Thyroid gland (tissue), 4 donors: ENCODE data around the gene LIMS1. TPM values are rescaled to one million over a fixed set of nuclear protein-coding genes. Genes with fewer than 3 reads are reported as not detected.
"Not testable (repeated sequence)": the region's sequence is repeated elsewhere in the genome, so short reads cannot be mapped to it uniquely, and the experiment has no call there.

Experiments
- DNase-seq, 2 donors: peaks; one replicate each; pipeline ENCODE4 v3.0.0-alpha.2; 2019
- H3K27ac ChIP-seq, 3 donors: fragments of 200-600 bp; sonication (generic); 1 replicate in 2 of 3; 2 replicates in 1 of 3; pipeline ENCODE4 v1.5.1; 2016 to 2019; ENCODE audit warnings: mild to moderate bottlenecking in 1 of 3, moderate library complexity in 1 of 3
- H3K27me3 ChIP-seq: fragments of 200-600 bp; sonication (generic); one replicate; pipeline ENCODE4 v1.5.1; 2019
- H3K36me3 ChIP-seq, 2 donors: fragments of 200-600 bp; sonication (generic); one replicate each; pipeline ENCODE4 v1.5.1; 2016 to 2019
- H3K4me1 ChIP-seq, 2 donors: fragments of 200-600 bp; sonication (generic); one replicate each; pipeline ENCODE4 v1.5.1; 2017 to 2019
- H3K4me3 ChIP-seq, 3 donors: fragments of 200-600 bp; sonication (generic); replicated peaks in 1 of 3; 1 replicate in 2 of 3; 2 replicates in 1 of 3; pipeline ENCODE4 v1.5.1; 2016; ENCODE audit warnings: mild to moderate bottlenecking in 1 of 3
- H3K9me3 ChIP-seq: fragments of 200-600 bp; sonication (generic); one replicate; pipeline ENCODE4 v1.5.1; 2017
- CTCF ChIP-seq, 6 experiments: fragments of 200-600 bp in 3 of 6; fragments of 450-650 bp in 3 of 6; sonication (generic) in 3 of 6; IDR thresholded peaks; one replicate each; pipeline ENCODE4 v1.5.1; 2016 to 2019; ENCODE audit warnings: antibody characterized with exemption in 6 of 6, mild to moderate bottlenecking in 2 of 6, inconsistent platforms in 1 of 6, moderate library complexity in 1 of 6
- POLR2A ChIP-seq, 2 donors: fragments of 450-650 bp; IDR thresholded peaks; one replicate each; pipeline ENCODE4 v1.6.1; 2017; ENCODE audit warnings: antibody characterized with exemption in 2 of 2, mild to moderate bottlenecking in 2 of 2, moderate library complexity in 1 of 2
- WGBS, 2 donors: methylation state at CpG; one replicate each; pipeline ENCODE4 v1.1.5; 2017; 5-methylcytosine and 5-hydroxymethylcytosine counted together
- intact Hi-C: fragments of 100-400 bp; cut with DNase I; formaldehyde crosslinking; loops from one replicate; pipeline ENCODE4 v1.15.1; 2023
- total RNA-seq, 4 donors: library from RNA; depleted of rRNA; stranded (reverse); fragments of >200 nt; gene quantifications; one replicate each; pipeline ENCODE4 v1.2.3, GENCODE V29; 2016

The LIMS1 gene
- total RNA-seq, 4 donors from 2014 or later: 73.1 to 117 (median 92.5) TPM

- H3K4me3 ChIP-seq, H3K4me1 ChIP-seq, H3K27ac ChIP-seq, DNase-seq, H3K36me3 ChIP-seq, H3K27me3 ChIP-seq, H3K9me3 ChIP-seq, intact Hi-C loops: not testable (repeated sequence)
- 82 to 95% methylated on average over 6 to 10 of the region's 15 CpGs for WGBS, 2 donors
Measured at GRCh38 chr2:108688818-108689756, 154.8 kb downstream of the LIMS1 start.

- intact Hi-C loops: not testable (repeated sequence)
Measured at GRCh38 chr2:108690001-108690400, 155.7 kb downstream of the LIMS1 start.

GRCh38 chr2:108691447-108691846, 157.2 kb downstream of the LIMS1 start:
- DNase-seq: no peak
- H3K9me3 ChIP-seq: no peaks in the 10 kb centered on the region
- no peaks in the 10 kb centered on the region for H3K36me3 ChIP-seq
- intact Hi-C loops: no loop called here
- WGBS, 2 donors: 98% methylated on average over 7 of the region's 7 CpGs
- no peak overlapping the region for H3K27ac ChIP-seq
- no peaks in the 10 kb centered on the region for H3K4me1 ChIP-seq
- TF ChIP-seq CTCF (IDR thresholded peaks at IDR 0.05): no peak
- no peak for TF ChIP-seq POLR2A (IDR thresholded peaks at IDR 0.05)
- H3K4me3 ChIP-seq: no peak overlapping the region
- H3K27me3 ChIP-seq: no peaks in the 10 kb centered on the region

More at GRCh38 chr2:108690001-108690400, 155.7 kb downstream of the LIMS1 start:
- H3K27me3 ChIP-seq, H3K4me1 ChIP-seq, H3K4me3 ChIP-seq, H3K9me3 ChIP-seq, H3K27ac ChIP-seq, DNase-seq, H3K36me3 ChIP-seq: not testable (repeated sequence)
- no CpG with 5 or more reads among the region's 1 CpG for WGBS, 2 donors

GRCh38 chr2:108701208-108701607, 166.9 kb downstream of the LIMS1 start:
- DNase-seq: no peak
- WGBS, 2 donors: 68 to 74% methylated on average over 3 of the region's 3 CpGs
- intact Hi-C loops: no loop called here
- Histone ChIP-seq H3K4me1 (no peaks in the 10 kb centered on the region), H3K9me3 (no peaks in the 10 kb centered on the region), H3K36me3 (no peaks in the 10 kb centered on the region), H3K27ac (no peak overlapping the region), H3K4me3 (no peak overlapping the region), H3K27me3 (no peaks in the 10 kb centered on the region)
- no peak for TF ChIP-seq POLR2A (IDR thresholded peaks at IDR 0.05)
- no peak for TF ChIP-seq CTCF (IDR thresholded peaks at IDR 0.05)

- Histone ChIP-seq H3K36me3 (no peaks in the 10 kb centered on the region), H3K27ac (no peak overlapping the region), H3K27me3 (no peaks in the 10 kb centered on the region), H3K4me1 (no peaks in the 10 kb centered on the region), H3K4me3 (no peak overlapping the region), H3K9me3 (no peaks in the 10 kb centered on the region)
- intact Hi-C loops: no loop called here
- TF ChIP-seq POLR2A (IDR thresholded peaks at IDR 0.05) (no peak), CTCF (IDR thresholded peaks at IDR 0.05) (no peak)
- DNase-seq: no peak
- 90 to 92% methylated on average over 2 of the region's 2 CpGs for WGBS, 2 donors
Measured at GRCh38 chr2:108701806-108702205, 167.5 kb downstream of the LIMS1 start.

GRCh38 chr2:108704871-108705270, 170.6 kb downstream of the LIMS1 start:
- TF ChIP-seq POLR2A (IDR thresholded peaks at IDR 0.05) (no peak), CTCF (IDR thresholded peaks at IDR 0.05) (no peak)
- no peak for DNase-seq
- Histone ChIP-seq H3K4me1 (no peaks in the 10 kb centered on the region), H3K27ac (no peak overlapping the region), H3K4me3 (no peak overlapping the region), H3K36me3 (no peaks in the 10 kb centered on the region), H3K9me3 (no peaks in the 10 kb centered on the region), H3K27me3 (no peaks in the 10 kb centered on the region)
- 85 to 89% methylated on average over 1 of the region's 1 CpG for WGBS, 2 donors
- intact Hi-C loops: no loop called here
